HL-60 (cell line): Measurements from ENCODE around the gene SLC38A1.

Source experiments
- DNase-seq, 2 experiments: peaks; one replicate each; pipeline ENCODE4 v3.0.0-alpha.2; 2010 to 2020; ENCODE audit warnings: low read depth in 1 of 2, low spot score in 1 of 2
- H3K27ac ChIP-seq: fragments of 250-450 bp; sonication (Bioruptor Pico); replicated peaks from 2 replicates; pipeline ENCODE4 v1.5.1; 2020; ENCODE audit warnings: mild to moderate bottlenecking, moderate library complexity
- H3K27me3 ChIP-seq: fragments of 250-450 bp; sonication (Bioruptor Pico); 2 replicates; pipeline ENCODE4 v1.5.1; 2021; ENCODE audit warnings: mild to moderate bottlenecking, moderate library complexity; ENCODE audit not compliant: insufficient read depth, poor library complexity, severe bottlenecking
- H3K4me3 ChIP-seq: replicated peaks from 2 replicates; pipeline ENCODE4 v1.5.1; 2011; ENCODE audit warnings: mild to moderate bottlenecking, control low read depth, low read length; ENCODE audit not compliant: insufficient read depth
- GABPA ChIP-seq: IDR thresholded peaks from 2 replicates; pipeline ENCODE4 v1.6.1; 2012; ENCODE audit warnings: low read depth
- POLR2AphosphoS5 ChIP-seq: IDR thresholded peaks from 2 replicates; pipeline ENCODE4 v1.6.1; 2012; ENCODE audit warnings: low read depth
- SPI1 ChIP-seq: IDR thresholded peaks from 2 replicates; pipeline ENCODE4 v1.6.1; 2012; ENCODE audit warnings: low read depth, mild to moderate bottlenecking, borderline replicate concordance
- TF ChIP-seq, protein P1 (sequence below): IDR thresholded peaks from one replicate; pipeline ENCODE4 v1.5.1; 2011; ENCODE audit warnings: low read length, control low read depth, inconsistent platforms; ENCODE audit not compliant: insufficient read depth
- TF ChIP-seq, protein P2 (sequence below): IDR thresholded peaks from 2 replicates; pipeline ENCODE4 v1.6.1; 2012; ENCODE audit warnings: low read depth; ENCODE audit not compliant: insufficient replicate concordance

Gene SLC38A1

DNA sequence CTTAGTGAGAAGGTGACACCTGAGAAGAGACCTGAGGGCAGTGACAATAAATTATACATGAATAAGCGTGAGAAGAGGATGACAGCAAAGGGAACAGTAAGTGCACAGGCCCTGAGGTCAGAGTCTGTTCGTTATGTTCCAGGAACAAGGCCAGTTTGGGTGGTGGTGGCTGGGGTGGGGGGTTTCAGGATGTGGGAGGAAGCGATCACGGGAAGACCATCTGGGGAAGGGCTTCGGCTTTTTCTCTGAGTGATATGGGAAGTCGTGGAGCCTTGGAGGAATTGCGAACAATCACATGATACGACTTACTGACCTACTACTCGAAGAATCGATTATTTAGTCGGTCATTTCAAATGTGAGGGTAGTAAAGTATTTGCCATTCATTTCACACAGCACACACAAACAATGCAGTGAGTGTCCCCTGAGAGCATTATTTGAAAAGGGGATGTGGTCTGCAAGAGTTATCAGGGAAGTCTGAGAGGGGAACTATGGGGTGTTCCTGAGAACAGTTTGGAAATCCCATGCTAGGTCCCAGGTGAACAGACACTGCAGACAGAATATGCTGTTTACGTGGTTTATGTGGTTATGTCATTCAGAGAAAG is 94.7 kb downstream of the SLC38A1 start:
- peak overlapping the region; percentile 30; the same call in 1 of the 2 replicates for H3K27ac ChIP-seq
- DNase-seq, result peak in 1 of 2 experiments; percentile 63
- TF ChIP-seq, protein P1, sequence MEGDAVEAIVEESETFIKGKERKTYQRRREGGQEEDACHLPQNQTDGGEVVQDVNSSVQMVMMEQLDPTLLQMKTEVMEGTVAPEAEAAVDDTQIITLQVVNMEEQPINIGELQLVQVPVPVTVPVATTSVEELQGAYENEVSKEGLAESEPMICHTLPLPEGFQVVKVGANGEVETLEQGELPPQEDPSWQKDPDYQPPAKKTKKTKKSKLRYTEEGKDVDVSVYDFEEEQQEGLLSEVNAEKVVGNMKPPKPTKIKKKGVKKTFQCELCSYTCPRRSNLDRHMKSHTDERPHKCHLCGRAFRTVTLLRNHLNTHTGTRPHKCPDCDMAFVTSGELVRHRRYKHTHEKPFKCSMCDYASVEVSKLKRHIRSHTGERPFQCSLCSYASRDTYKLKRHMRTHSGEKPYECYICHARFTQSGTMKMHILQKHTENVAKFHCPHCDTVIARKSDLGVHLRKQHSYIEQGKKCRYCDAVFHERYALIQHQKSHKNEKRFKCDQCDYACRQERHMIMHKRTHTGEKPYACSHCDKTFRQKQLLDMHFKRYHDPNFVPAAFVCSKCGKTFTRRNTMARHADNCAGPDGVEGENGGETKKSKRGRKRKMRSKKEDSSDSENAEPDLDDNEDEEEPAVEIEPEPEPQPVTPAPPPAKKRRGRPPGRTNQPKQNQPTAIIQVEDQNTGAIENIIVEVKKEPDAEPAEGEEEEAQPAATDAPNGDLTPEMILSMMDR, result no peak
- peak; percentile 93 for TF ChIP-seq SPI1
- no peaks in the 10 kb centered on the region for H3K27me3 ChIP-seq
- no peak overlapping the region for H3K4me3 ChIP-seq

DNA sequence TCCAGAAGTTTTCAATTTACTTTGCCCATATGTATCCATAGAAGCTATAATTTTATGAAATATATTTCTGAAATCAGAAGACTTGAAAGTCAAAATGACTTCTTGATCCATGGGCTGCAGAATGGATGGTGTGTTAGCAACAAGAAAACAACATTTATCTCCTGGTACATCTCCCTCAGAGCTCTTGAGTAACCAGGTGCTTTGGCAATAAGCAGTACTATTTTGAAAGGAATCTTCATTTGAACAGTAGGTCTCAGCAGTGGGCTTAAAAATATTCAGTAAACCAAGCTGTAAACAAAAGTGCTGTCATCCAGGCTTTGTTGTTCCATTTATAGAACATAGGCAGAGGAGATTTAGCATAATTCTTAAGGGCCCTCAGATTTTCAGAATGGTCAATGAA is 100.4 kb downstream of the SLC38A1 start:
- Histone ChIP-seq H3K27ac (no peak overlapping the region), H3K4me3 (no peak overlapping the region), H3K27me3 (no peaks in the 10 kb centered on the region)
- TF ChIP-seq SPI1 (no peak), POLR2AphosphoS5 (no peak), GABPA (no peak)
- TF ChIP-seq, protein P2, sequence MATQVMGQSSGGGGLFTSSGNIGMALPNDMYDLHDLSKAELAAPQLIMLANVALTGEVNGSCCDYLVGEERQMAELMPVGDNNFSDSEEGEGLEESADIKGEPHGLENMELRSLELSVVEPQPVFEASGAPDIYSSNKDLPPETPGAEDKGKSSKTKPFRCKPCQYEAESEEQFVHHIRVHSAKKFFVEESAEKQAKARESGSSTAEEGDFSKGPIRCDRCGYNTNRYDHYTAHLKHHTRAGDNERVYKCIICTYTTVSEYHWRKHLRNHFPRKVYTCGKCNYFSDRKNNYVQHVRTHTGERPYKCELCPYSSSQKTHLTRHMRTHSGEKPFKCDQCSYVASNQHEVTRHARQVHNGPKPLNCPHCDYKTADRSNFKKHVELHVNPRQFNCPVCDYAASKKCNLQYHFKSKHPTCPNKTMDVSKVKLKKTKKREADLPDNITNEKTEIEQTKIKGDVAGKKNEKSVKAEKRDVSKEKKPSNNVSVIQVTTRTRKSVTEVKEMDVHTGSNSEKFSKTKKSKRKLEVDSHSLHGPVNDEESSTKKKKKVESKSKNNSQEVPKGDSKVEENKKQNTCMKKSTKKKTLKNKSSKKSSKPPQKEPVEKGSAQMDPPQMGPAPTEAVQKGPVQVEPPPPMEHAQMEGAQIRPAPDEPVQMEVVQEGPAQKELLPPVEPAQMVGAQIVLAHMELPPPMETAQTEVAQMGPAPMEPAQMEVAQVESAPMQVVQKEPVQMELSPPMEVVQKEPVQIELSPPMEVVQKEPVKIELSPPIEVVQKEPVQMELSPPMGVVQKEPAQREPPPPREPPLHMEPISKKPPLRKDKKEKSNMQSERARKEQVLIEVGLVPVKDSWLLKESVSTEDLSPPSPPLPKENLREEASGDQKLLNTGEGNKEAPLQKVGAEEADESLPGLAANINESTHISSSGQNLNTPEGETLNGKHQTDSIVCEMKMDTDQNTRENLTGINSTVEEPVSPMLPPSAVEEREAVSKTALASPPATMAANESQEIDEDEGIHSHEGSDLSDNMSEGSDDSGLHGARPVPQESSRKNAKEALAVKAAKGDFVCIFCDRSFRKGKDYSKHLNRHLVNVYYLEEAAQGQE, result no peak
- TF ChIP-seq, protein P1, result no peak
- DNase-seq, result peak in 1 of 2 experiments; percentile 25

DNA sequence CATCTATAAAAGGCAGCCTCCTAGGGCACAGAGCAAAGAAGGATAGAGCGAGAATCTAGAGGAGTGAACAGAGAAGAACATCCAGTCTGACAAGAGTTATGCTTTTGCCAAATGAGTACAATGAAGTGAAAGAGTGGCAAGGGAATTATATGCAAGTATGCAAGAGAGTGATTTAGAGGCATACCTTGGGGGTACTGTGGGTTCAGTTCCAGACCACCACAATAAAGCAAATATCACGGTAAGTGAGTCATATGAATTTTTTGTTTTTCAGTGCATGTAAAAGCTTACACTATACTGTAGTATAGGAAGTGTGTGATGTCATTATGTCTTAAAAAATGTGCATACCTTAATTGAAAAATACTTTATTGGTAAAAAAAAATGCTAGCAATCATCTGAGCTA is 101.4 kb downstream of the SLC38A1 start:
- H3K27me3 ChIP-seq, result no peaks in the 10 kb centered on the region
- TF ChIP-seq, protein P1, result no peak
- TF ChIP-seq POLR2AphosphoS5, result no peak
- no peak for TF ChIP-seq GABPA
- TF ChIP-seq, protein P2, result no peak
- TF ChIP-seq SPI1, result no peak
- no peak for DNase-seq
- no peak overlapping the region for H3K27ac ChIP-seq
- no peak overlapping the region for H3K4me3 ChIP-seq

DNA sequence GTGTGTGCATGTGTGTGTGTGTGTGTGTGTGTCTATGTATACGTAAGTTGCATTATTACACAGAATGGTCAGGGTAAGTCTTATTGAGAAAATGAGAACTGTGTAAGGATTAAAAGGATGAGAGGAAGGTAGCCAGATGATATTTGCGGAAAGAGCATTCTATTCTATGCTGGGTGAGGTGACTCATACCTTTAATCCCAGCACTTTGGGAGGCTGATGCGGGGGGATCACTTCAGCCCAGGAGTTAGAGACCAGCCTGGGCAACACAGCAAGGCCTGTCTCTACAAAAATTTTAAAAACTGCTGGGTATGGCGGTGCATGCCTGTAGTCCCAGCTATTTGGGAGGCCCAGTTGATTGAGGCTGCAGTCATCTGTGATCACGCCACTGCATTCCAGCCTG is 103.7 kb downstream of the SLC38A1 start:
- TF ChIP-seq GABPA (no peak), POLR2AphosphoS5 (no peak), SPI1 (no peak)
- TF ChIP-seq, protein P2, result no peak
- TF ChIP-seq, protein P1, result no peak
- H3K27ac ChIP-seq, result no peak overlapping the region
- H3K4me3 ChIP-seq, result no peak overlapping the region
- DNase-seq, result no peak
- H3K27me3 ChIP-seq, result no peaks in the 10 kb centered on the region
